ENCODE results near the gene CLHC1.
A peak's percentile ranks its signal among the peaks of the same experiment; 100 is the strongest.

Gene CLHC1

DNA sequence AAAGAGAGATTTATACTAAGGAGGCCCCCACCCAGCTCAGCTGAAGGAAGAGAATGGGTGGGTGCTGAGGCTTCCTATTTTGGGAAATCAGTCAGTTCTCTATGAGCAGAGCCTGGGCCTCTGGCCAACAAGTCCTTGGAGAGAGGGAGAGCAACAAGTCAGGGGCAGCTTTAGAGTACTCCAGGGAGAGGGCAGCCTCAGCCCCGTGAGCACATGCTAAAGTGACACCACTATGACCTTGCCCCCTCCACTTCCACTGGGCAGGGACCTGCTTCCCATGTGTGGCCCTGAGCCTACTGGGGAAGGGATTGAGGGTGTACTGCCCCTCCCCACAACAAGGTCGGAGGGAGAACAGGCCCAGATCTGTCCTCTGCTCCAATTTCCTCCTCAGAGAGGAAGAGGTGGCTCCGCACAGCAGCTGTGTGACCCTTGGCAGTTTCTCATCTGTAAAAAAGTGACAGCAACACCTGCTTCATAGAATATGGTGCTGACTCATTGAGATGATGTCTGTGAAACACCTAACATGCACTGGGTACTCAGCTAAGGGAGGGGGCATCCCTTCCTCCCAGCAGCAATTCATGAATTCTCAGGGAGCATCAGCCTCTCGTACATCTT lies 72.9 kb downstream of the CLHC1 start:
- DNase-seq (peak; percentile 43), ATAC-seq (ENCODE audit: insufficient read depth, low read depth) (peak; percentile 68)
- no peaks in the 10 kb centered on the region for H3K36me3 ChIP-seq (ENCODE audit: insufficient read depth, low read length)
- H2AFZ ChIP-seq (ENCODE audit: low read depth, low read length), result peak overlapping the region; percentile 28; the same call in 1 of the 2 replicates
- no peaks in the 10 kb centered on the region for H3K27me3 ChIP-seq (ENCODE audit: insufficient read depth, low read length, poor library complexity)
- H3K9me3 ChIP-seq (ENCODE audit: insufficient read depth, low read length, severe bottlenecking), result no peaks in the 10 kb centered on the region
- no peak overlapping the region for H3K4me2 ChIP-seq (ENCODE audit: insufficient read depth, low read length)
- H3K4me1 ChIP-seq (ENCODE audit: insufficient read depth, low read length), result peaks cover 6% of the 10 kb centered on the region
- H3K27ac ChIP-seq (ENCODE audit: low read length), result 0 out of 2 replicates have a peak overlapping the region, but pooled peaks have one; percentile 47
- H3K79me2 ChIP-seq (ENCODE audit: insufficient read depth, low read length), result no peaks in the 10 kb centered on the region
- no peak for TF ChIP-seq EZH2 (IDR thresholded peaks at IDR 0.05; ENCODE audit: borderline replicate concordance, low read depth, low read length, severe bottlenecking)
- H3K9ac ChIP-seq (ENCODE audit: low read depth, low read length), result no peak overlapping the region
- H3K4me3 ChIP-seq (ENCODE audit: low read depth in 1 of 2, low read length in 2 of 2), result no peak overlapping the region
- H4K20me1 ChIP-seq (ENCODE audit: insufficient read depth, low read length), result no peaks in the 10 kb centered on the region

DNA sequence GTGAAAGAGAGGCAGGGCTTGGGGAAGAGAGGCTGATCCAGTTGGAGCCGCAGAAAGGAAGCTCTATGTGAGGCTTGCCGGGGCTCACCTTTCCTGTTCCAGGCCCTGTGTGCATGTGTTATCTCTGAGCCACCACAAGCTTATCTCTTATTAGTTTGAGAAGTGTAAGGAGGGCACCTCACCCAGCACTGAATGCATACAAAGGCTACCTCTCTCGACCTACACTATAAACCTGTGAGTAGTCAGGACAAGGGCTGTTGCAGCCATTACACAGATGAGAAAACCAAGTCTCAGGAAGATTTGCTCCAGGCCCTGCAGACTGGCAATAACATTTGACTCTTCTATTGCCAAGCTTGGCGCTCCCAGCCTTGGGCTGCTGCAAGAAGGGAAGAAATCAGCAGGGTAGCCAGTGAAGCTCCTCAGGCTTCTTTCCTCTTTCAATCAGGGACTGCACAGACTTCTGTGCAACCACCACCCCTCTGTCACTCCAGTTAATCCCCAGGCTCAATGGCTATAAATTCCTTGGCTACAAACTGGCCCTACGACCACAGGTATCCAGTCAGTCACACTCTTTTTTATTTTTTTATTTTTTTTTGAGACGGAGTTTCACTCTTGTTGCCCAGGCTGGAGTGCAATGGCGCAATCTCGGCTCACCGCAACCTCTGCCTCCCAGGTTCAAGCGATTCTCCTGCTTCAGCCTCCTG lies 73.8 kb downstream of the CLHC1 start:
- DNase-seq (no peak), ATAC-seq (ENCODE audit: insufficient read depth, low read depth) (no peak)
- Histone ChIP-seq H3K4me2 (ENCODE audit: insufficient read depth, low read length) (no peak overlapping the region), H3K9me3 (ENCODE audit: insufficient read depth, low read length, severe bottlenecking) (no peaks in the 10 kb centered on the region), H3K4me3 (ENCODE audit: low read depth in 1 of 2, low read length in 2 of 2) (no peak overlapping the region), H3K36me3 (ENCODE audit: insufficient read depth, low read length) (no peaks in the 10 kb centered on the region), H3K9ac (ENCODE audit: low read depth, low read length) (no peak overlapping the region), H2AFZ (ENCODE audit: low read depth, low read length) (no peak overlapping the region), H4K20me1 (ENCODE audit: insufficient read depth, low read length) (no peaks in the 10 kb centered on the region), H3K27me3 (ENCODE audit: insufficient read depth, low read length, poor library complexity) (no peaks in the 10 kb centered on the region), H3K79me2 (ENCODE audit: insufficient read depth, low read length) (no peaks in the 10 kb centered on the region), H3K27ac (ENCODE audit: low read length) (no peak overlapping the region), H3K4me1 (ENCODE audit: insufficient read depth, low read length) (peaks cover 6% of the 10 kb centered on the region)
- TF ChIP-seq, protein P1, sequence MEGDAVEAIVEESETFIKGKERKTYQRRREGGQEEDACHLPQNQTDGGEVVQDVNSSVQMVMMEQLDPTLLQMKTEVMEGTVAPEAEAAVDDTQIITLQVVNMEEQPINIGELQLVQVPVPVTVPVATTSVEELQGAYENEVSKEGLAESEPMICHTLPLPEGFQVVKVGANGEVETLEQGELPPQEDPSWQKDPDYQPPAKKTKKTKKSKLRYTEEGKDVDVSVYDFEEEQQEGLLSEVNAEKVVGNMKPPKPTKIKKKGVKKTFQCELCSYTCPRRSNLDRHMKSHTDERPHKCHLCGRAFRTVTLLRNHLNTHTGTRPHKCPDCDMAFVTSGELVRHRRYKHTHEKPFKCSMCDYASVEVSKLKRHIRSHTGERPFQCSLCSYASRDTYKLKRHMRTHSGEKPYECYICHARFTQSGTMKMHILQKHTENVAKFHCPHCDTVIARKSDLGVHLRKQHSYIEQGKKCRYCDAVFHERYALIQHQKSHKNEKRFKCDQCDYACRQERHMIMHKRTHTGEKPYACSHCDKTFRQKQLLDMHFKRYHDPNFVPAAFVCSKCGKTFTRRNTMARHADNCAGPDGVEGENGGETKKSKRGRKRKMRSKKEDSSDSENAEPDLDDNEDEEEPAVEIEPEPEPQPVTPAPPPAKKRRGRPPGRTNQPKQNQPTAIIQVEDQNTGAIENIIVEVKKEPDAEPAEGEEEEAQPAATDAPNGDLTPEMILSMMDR (IDR thresholded peaks at IDR 0.05; ENCODE audit: borderline replicate concordance, extremely low read depth, low read length, poor library complexity, severe bottlenecking), result no peak
- no peak for TF ChIP-seq EZH2 (IDR thresholded peaks at IDR 0.05; ENCODE audit: borderline replicate concordance, low read depth, low read length, severe bottlenecking)

DNA sequence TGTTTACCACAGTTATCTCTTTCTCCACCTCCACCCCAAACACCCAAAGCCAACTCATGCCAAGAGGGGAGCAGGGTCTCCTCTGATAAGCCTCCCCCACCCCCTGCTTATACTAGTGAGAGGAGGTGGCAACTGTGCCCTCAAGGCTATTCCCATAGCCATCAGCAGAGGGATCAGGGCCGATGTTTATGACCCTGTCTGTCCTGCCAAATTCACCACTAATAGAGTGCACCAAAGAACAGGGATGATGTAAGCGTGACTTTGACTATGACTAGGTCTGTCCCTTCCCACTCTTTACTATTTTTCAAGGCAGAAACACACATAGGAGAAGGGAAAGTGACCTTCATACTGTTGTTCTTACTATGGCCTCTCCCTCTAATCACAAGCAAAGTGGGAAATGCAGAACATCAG lies 74.6 kb downstream of the CLHC1 start:
- Histone ChIP-seq H3K36me3 (ENCODE audit: insufficient read depth, low read length) (no peaks in the 10 kb centered on the region), H3K79me2 (ENCODE audit: insufficient read depth, low read length) (no peaks in the 10 kb centered on the region), H3K27me3 (ENCODE audit: insufficient read depth, low read length, poor library complexity) (no peaks in the 10 kb centered on the region), H3K4me3 (ENCODE audit: low read depth in 1 of 2, low read length in 2 of 2) (no peak overlapping the region), H3K4me2 (ENCODE audit: insufficient read depth, low read length) (no peak overlapping the region), H3K27ac (ENCODE audit: low read length) (no peak overlapping the region), H3K9ac (ENCODE audit: low read depth, low read length) (no peak overlapping the region), H2AFZ (ENCODE audit: low read depth, low read length) (no peak overlapping the region), H3K9me3 (ENCODE audit: insufficient read depth, low read length, severe bottlenecking) (no peaks in the 10 kb centered on the region), H3K4me1 (ENCODE audit: insufficient read depth, low read length) (peaks cover 6% of the 10 kb centered on the region), H4K20me1 (ENCODE audit: insufficient read depth, low read length) (no peaks in the 10 kb centered on the region)
- DNase-seq (no peak), ATAC-seq (ENCODE audit: insufficient read depth, low read depth) (no peak)
- TF ChIP-seq, protein P1 (IDR thresholded peaks at IDR 0.05; ENCODE audit: borderline replicate concordance, extremely low read depth, low read length, poor library complexity, severe bottlenecking), result no peak
- TF ChIP-seq EZH2 (IDR thresholded peaks at IDR 0.05; ENCODE audit: borderline replicate concordance, low read depth, low read length, severe bottlenecking), result no peak

DNA sequence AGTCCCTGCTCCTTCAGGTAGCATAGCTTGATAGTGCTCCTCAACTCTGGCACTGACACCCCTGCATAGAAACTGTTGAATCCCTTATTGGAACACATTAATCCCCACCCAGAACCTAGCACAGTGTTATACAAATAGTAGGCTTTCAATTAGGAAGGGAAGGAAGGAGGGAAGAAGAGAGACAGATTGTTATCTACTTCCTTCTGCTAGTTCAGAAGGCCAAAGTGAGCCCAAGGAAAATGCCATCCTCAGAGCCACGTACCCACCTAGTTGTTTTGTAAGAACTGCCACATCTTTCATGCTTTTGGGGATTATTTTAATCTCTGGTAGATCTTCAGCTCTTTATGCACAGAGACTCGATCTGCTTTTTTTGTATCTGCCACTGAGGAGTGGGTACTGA lies 75.1 kb downstream of the CLHC1 start:
- no peaks in the 10 kb centered on the region for H3K9me3 ChIP-seq (ENCODE audit: insufficient read depth, low read length, severe bottlenecking)
- ATAC-seq (ENCODE audit: insufficient read depth, low read depth), result no peak
- no peaks in the 10 kb centered on the region for H3K79me2 ChIP-seq (ENCODE audit: insufficient read depth, low read length)
- DNase-seq, result no peak
- no peak for TF ChIP-seq EZH2 (IDR thresholded peaks at IDR 0.05; ENCODE audit: borderline replicate concordance, low read depth, low read length, severe bottlenecking)
- TF ChIP-seq, protein P1 (IDR thresholded peaks at IDR 0.05; ENCODE audit: borderline replicate concordance, extremely low read depth, low read length, poor library complexity, severe bottlenecking), result no peak
- H3K27ac ChIP-seq (ENCODE audit: low read length), result no peak overlapping the region
- no peaks in the 10 kb centered on the region for H3K36me3 ChIP-seq (ENCODE audit: insufficient read depth, low read length)
- H2AFZ ChIP-seq (ENCODE audit: low read depth, low read length), result no peak overlapping the region
- no peak overlapping the region for H3K4me2 ChIP-seq (ENCODE audit: insufficient read depth, low read length)
- H3K27me3 ChIP-seq (ENCODE audit: insufficient read depth, low read length, poor library complexity), result no peaks in the 10 kb centered on the region
- H3K4me1 ChIP-seq (ENCODE audit: insufficient read depth, low read length), result peaks cover 6% of the 10 kb centered on the region
- no peak overlapping the region for H3K9ac ChIP-seq (ENCODE audit: low read depth, low read length)
- no peak overlapping the region for H3K4me3 ChIP-seq (ENCODE audit: low read depth in 1 of 2, low read length in 2 of 2)
- no peaks in the 10 kb centered on the region for H4K20me1 ChIP-seq (ENCODE audit: insufficient read depth, low read length)

Data from DND-41 (cell line).